GM21619 (cell line): ENCODE results near the gene STRN3.
"Not testable (repeated sequence)": the region's sequence is repeated elsewhere in the genome, so short reads cannot be mapped to it uniquely, and the experiment has no call there.

ENCODE experiments used
- ATAC-seq: cut with Tn5 transposase; IDR thresholded peaks from one replicate; pipeline ENCODE4 v1.9.1; 2021; ENCODE audit not compliant: unreplicated experiment

STRN3 gene, protein sequence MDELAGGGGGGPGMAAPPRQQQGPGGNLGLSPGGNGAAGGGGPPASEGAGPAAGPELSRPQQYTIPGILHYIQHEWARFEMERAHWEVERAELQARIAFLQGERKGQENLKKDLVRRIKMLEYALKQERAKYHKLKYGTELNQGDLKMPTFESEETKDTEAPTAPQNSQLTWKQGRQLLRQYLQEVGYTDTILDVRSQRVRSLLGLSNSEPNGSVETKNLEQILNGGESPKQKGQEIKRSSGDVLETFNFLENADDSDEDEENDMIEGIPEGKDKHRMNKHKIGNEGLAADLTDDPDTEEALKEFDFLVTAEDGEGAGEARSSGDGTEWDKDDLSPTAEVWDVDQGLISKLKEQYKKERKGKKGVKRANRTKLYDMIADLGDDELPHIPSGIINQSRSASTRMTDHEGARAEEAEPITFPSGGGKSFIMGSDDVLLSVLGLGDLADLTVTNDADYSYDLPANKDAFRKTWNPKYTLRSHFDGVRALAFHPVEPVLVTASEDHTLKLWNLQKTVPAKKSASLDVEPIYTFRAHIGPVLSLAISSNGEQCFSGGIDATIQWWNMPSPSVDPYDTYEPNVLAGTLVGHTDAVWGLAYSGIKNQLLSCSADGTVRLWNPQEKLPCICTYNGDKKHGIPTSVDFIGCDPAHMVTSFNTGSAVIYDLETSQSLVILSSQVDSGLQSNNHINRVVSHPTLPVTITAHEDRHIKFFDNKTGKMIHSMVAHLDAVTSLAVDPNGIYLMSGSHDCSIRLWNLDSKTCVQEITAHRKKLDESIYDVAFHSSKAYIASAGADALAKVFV

DNA sequence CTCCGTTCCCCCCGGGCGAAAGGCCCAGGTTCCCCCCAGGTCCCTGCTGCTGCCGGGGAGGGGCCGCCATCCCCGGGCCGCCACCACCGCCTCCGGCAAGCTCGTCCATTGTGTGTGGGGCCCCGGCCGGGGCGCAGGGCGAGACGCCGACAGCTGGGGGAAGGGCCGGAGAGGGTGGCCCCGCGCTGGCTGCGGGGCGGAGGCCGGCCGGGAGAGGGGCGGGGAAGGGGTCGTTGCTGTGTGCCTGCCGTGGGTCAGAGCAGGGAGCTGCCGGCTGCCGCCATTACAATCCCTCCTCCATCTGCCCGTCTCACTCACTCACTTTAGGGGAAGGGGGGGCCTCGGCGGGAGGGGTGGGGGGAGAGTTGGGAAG is at the start of gene STRN3:
Gene STRN3, minus strand, starts transcription at position 303 of the 373 bp plus-strand sequence. Its CDS starts 194 bp downstream, at position 109.
- no peak for ATAC-seq

DNA sequence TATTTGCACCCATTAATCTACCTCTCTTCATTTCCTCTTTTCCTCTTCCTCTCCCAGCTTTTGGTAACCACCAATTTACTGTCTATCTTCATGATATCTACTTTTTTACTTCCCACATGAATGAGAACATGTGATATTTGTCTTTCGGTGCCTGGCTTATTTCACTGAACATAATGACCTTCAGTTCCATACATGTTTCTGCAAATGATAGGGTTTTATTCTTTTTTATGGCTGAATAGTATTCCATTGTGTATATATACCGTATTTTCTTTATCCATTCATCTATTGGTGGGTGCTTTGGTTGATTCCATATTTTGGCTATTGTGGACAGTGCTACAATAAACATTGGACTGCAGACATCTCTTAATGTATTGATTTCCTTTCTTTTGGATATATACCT is 49.0 kb upstream of the STRN3 start:
- ATAC-seq: no peak

DNA sequence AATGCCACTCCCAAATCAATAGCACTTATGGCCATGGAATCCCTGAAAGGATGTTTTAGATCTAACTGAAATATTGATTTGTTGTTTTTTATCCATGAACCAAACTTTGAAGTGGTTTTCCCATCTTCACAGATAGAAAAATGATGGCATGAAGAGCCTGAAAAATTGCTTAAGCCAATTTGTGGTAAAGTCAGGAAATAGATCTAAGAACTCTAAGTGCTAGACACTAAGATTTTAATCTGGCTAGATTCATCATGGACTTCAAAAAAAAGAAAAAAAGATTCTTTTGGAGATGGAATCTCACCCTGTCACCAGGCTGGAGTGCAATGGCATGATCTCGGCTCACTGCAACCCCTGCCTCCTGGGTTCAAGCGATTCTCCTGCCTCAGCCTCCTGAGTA is 45.0 kb upstream of the STRN3 start:
- ATAC-seq: no peak

DNA sequence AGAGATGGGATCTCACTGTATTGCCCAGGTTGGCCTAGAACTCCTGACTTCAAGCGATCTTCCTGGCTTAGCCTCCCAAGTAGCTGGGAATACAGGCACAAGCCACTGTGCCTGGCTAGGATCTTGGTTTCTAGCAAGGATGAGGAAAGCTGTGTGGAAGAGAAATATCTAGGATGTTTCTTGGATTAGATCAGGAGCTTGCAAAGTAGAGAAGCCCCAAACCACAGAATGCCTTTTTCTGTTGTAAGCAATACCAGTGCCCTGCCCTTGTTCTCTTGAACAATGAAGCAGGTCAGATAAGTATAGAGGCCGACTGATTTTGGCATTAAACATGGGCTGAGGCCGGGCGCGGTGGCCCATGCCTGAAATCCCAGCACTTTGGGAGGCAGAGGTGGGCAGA is 44.3 kb upstream of the STRN3 start:
- ATAC-seq: no peak

DNA sequence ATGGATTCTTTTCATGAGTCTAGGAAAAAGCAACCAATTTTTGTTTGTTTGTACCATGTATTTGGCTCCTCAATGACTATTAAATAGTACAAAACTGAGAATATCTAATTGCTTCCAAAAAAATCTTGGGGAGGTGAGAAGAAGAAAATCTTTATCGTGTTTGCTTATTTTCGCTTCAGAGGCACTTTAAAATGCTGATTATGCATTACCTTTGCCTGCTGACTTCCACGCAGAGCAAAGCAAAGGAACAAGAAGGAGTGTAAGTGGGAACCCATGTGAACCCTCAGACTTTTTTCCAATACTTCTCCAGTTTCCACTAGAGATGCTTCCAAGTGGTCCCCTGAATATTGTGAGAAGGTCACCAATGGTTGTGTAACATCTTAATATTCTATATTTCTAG is 43.2 kb upstream of the STRN3 start:
- no peak for ATAC-seq

DNA sequence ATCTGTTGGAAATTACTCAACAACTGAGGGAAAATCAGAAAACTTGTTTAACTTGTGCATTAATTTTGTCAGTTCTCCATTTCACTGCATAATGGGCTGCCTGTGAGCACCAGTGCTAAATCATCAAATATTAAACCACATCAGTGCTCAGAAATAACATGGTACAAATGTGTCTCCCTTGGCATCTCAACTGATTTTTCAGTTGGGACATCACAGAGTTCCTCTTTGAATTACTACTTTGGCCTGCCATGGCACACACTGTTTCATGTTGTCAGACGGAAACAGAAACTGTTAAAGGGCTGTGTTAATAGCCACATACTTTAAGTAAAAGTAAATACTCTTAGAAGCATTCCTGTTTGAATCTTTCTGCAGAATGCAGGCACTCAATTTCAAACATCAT is 42.1 kb upstream of the STRN3 start:
- no peak for ATAC-seq

DNA sequence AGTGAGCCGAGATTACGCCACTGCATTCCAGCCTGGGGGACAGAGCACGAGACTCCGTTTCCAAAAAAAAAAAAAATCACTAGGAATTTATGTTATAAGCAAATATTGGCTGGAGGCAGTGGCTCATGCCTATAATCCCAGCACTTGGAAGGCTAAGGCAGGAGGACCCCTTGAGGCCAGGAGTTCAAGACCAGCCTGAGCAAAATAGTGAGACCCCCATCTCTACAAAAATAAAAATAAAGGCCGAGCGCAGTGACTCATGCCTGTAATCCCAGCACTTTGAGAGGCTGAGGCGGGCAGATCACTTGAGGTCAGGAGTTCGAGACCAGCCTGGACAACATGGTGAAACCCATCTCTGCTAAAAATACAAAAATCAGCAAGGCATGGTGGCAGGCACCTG is 36.7 kb upstream of the STRN3 start:
- ATAC-seq: not testable (repeated sequence)

DNA sequence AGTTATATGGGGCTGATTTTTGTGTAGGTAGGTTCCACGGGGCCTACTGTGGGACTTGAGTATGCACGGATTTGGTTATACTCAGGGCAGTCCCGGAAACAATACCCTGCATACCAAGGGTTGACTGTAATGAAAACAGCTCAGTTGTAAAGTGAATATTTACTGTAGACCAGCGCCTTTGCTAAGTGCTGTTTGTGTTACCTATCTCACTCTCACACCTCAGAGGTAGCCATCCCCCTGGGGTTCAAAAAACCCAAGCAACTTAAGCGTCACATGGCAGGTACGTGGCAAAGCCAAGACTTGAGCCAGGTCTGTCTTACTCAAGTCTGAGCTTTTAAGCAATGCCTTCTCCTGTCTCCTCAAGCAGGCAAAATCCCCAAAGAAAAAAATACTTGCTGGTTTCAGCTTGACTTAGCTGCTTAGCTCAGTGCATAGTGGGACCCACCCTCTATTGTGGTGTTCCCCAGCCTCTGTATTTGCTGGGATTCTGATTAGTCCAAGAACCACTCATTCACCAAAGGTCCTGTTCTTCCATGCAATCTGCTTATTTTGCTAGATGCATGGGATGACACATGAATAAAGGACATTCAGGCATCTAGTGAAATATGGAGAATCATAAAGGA is 34.2 kb upstream of the STRN3 start:
- no peak for ATAC-seq

DNA sequence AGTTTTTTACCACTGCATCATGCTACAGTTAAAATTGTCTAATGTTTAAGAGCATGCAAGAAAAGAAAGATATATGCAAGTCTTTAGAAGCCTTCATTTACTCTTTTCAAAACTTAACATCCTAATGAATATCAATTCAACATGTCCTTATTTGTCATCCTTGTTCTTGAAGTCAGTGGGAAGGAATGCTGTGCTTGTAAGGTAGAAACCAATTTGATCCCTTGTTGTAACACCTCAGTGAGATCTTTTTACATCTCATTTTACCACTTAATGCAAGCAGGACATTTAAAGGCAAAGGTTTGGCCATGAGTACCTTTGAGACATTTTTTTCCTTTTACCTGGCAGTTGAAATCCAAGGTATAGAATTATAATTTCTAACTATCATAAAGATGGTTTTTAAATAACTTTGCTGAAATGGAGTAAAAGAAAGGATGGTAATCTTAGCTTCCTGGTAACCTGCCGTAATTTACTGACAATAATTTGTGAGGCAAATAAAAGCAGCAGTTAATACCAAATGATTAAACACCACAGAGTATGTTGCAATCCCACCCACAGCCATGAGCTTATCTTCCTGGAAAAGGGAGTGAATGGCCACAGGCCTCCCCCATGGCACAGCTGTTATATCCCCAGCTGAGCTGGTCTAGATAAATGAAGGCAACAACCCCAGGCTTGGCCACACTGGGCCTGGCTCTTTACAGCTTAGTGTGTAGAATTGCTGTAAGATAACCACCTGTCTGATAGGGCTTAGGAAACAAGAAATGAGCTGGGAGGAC is 33.2 kb upstream of the STRN3 start:
- no peak for ATAC-seq

DNA sequence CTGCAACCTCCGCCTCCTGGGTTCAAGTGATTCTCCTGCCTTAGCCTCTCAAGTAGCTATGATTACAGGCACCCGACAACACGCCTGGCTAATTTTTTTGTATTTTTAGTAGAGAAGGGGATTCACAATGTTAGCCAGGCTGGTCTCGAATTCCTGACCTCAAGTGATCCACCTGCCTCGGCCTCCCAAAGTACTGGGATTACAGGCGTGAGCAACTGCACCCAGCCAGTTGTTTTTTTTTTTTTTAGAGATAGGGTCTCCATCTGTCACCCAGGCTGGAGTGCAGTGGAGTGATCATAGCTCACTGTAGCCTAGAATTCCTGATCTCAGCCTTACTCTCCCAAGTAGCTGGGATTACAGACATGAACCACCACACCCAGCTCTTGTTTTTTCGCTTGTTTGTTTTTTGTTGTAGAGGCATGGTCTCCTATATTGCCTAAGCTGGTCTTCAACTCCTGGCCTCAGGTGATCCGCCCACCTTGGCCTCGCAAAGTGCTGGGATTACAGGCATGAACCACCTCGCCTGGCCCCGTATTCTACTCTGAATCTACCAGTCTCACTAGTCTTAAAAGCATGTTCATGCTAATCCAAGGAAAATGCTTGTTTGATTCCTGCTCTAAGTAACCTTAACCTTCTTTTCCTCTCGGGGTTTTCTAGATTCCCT is 31.7 kb upstream of the STRN3 start:
- no peak for ATAC-seq

DNA sequence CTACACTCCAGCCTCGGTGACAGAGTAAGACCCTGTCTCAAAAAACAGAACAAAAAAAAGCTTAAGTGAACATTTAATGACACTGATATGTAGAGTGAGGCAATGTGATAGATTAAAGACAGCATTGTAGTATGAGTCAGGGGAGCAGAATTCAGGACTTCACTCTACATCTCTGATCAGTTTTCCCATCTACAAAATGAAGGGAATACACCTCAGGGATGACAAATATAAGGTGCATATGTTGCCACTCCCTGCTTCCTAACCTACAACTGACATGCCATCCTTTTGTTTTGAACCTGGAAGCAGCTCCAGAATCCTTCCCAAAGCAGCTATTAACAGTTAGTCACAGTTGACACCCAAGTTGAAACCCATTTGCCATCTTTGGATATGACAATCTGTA is 30.9 kb upstream of the STRN3 start:
- ATAC-seq: no peak

DNA sequence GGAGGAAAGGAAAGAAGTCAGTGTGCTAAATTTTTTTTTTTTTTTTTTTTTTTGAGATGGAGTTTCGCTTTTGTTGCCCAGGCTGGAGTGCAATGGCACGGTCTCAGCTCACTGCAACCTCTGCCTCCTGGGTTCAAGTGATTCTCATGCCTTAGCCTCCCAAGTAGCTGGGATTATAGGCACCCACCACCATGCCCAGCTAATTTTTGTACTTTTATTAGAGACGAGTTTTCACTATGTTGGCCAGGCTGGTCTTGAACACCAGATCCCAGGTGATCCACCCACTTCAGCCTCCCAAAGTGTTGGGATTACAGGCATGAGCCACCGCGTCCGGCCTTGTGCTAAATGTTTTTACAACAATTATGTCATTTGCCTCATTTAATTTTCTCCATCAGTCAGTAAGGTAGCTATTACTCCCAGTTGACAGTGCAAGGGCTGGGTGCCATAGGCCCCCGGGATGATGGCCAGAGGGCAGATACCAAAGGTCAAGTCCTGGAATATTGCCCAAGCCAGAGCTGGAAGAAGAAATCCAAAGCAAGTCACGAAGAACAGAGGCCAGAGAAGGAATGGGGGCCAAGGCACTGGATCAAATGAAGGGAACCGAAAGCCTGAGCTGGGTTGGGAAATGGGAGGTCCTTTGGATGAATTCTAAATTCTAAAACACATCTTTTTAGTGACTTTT is 26.9 kb upstream of the STRN3 start:
- not testable (repeated sequence) for ATAC-seq

DNA sequence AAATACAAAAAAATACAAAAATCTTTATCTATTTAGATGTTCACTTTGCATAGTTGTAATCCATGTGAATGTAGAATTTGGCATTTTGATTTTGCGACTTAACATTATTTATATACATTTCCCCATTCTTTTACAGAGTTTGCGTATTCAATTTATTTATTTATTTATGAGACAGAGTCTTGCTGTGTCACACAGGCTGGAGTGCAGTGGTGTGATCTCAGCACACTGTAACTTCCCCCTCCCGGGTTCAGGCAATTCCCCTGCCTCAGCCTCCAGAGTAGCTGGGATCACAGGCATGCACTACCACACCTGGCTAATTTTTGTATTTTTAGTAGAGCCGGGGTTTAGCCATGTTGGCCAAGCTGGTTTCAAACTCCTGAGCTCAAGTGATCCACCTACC is 25.3 kb upstream of the STRN3 start:
- no peak for ATAC-seq

DNA sequence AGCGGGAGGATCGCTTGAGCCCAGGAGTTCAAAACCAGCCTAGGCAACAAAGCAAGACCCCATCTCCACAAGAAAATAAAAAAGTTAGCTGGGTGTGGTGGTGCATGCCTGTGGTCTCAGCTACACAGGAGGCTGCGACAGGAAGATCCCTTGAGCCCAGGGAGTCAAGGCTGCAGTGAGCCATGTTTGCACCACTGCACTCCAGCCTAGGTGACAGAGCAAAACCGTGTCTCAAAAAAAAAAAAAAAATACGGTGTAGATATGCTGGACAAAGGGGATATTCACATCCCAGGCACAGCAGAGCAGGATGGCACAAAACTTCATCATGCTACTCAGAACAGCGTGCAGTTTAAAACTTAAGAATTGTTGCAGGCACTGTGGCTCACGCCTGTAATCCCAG is 24.8 kb upstream of the STRN3 start:
- no peak for ATAC-seq

DNA sequence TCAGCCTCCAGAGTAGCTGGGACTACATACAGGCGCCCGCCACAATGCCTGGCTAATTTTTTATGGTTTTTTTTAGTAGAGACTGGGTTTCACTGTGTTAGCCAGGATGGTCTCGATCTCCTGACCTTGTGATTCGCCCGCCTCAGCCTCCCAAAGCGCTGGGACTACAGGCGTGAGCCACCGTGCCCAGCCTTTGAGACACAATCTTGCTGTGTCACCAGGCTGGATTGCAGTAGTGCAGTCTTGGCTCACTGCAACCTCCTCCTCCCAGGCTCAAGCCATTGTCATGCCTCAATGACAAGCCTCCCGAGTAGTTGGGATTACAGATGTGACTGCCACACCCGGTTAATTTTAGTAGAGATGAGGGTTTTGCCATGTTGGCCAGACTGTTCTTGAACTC is 21.3 kb upstream of the STRN3 start:
- ATAC-seq: no peak

DNA sequence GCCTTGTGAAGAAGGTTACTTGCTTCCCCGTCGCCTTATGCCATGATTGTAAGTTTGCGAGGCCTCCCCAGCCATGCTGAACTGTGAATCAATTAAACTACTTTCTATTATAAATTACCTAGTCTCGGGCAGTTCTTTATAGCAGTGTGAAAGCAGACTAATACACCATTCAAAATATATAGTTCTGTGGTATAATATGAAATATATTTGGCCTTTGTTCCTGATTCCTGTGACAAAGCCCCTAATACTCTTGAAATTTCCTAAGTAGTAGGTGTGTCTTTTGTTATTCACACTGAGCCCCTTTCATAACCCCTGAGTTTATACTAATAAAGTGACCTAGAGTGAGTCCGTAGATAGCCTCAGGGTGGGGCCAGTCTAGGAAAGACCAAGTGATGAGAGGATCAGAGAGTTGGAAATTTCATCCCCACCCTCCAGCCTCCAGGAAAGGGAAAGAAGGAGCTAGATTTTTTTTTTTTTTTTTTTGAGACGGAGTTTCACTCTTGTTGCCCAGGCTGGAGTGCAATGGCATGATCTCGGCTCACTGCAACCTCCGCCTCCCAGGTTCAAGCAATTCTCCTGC is 19.4 kb upstream of the STRN3 start:
- no peak for ATAC-seq

DNA sequence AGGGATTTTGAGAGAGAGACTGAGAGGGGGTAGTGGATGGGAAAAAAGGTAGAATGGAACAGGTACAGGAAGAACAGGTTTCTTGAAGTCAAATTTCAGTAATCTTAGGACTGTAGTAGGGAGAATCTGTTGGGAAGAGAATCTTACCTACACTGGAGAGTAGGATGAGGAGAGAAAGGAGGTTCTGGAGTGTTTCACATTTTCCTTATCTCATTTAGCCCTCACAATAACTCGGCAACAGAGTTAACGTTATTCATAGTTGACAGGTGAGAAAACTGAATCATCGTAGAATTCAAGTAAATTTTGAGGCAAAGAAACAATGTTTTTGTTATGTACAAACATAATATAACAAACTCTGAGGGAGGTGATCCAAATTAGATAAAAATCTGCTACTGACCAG is 17.2 kb upstream of the STRN3 start:
- no peak for ATAC-seq

DNA sequence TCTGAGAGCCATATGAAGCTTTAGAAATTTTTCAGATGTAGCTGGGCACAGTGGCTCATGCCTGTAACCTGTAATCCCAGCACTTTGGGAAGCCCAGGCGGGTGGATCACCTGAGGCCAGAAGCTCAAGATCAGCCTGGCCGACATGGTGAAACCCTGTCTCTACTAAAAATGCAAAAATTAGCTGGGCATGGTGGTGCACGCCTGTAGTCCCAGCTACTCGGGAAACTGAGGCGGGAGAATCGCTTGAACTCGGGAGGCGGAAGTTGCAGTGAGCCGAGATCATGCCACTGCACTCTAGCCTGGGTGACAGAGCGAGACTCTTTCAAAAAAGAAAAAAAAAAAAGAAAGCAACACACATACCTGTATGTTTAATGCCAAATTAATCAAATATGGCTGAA is 16.7 kb upstream of the STRN3 start:
- ATAC-seq: not testable (repeated sequence)

DNA sequence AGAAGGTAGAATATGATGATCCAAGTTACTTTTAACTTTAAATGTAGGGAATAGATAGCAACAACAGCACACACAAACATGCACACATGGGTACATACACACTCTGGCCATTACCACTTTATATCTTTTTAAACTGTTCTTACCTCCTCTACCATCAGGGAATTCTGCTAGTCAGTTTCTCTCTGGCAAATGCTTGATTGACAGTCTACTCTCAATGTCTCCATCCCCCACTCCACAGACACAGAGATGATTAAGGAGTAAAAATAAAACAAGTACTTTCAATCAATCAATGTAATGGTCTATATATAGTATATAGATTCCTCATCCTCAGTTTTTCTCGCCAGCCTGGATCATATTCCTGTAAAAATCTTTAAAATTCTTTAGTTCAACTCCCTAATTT is 16.1 kb upstream of the STRN3 start:
- no peak for ATAC-seq
